ENCODE measurements around the gene RNASEL.
"Not testable (repeated sequence)": the region's sequence is repeated elsewhere in the genome, so short reads cannot be mapped to it uniquely, and the experiment has no call there.

The RNASEL gene

GRCh38 chr1:182588500-182589396 lies at the start of gene RNASEL:
Gene RNASEL, minus strand, starts transcription at chr1:182589256. Its CDS starts 2,450 bp downstream, at chr1:182586806.
- H3K9ac ChIP-seq (ENCODE audit: low read length), result peak within 1 kb of the TSS; percentile 47
- H3K4me1 ChIP-seq (ENCODE audit: control insufficient read depth, insufficient read depth, low read length), result peaks cover 13% of the 10 kb centered on the region
- H3K36me3 ChIP-seq (ENCODE audit: control insufficient read depth, insufficient read depth, low read length), result no peaks in the 10 kb centered on the region
- no peak within 1 kb of the TSS for H3K27ac ChIP-seq (ENCODE audit: low read depth, low read length)
- peaks cover 8% of the 10 kb centered on the region; the same call in 1 of the 2 replicates for H3K9me3 ChIP-seq (ENCODE audit: control insufficient read depth, insufficient read depth, low read depth, low read length)
- H3K4me3 ChIP-seq (ENCODE audit: low read depth, low read length), result peak within 1 kb of the TSS; percentile 58
- H3K27me3 ChIP-seq (ENCODE audit: control insufficient read depth, insufficient read depth, low read length), result no peaks in the 10 kb centered on the region

GRCh38 chr1:182637769-182638168 lies 48.7 kb upstream of the RNASEL start:
- Histone ChIP-seq H3K9me3 (ENCODE audit: control insufficient read depth, insufficient read depth, low read depth, low read length) (no peaks in the 10 kb centered on the region), H3K4me1 (ENCODE audit: control insufficient read depth, insufficient read depth, low read length) (peaks cover 11% of the 10 kb centered on the region), H3K9ac (ENCODE audit: low read length) (no peak overlapping the region), H3K27ac (ENCODE audit: low read depth, low read length) (no peak overlapping the region), H3K4me3 (ENCODE audit: low read depth, low read length) (no peak overlapping the region), H3K27me3 (ENCODE audit: control insufficient read depth, insufficient read depth, low read length) (no peaks in the 10 kb centered on the region), H3K36me3 (ENCODE audit: control insufficient read depth, insufficient read depth, low read length) (no peaks in the 10 kb centered on the region)

- Histone ChIP-seq H3K4me1 (ENCODE audit: control insufficient read depth, insufficient read depth, low read length) (peaks cover 15% of the 10 kb centered on the region), H3K27me3 (ENCODE audit: control insufficient read depth, insufficient read depth, low read length) (no peaks in the 10 kb centered on the region), H3K36me3 (ENCODE audit: control insufficient read depth, insufficient read depth, low read length) (no peaks in the 10 kb centered on the region), H3K9me3 (ENCODE audit: control insufficient read depth, insufficient read depth, low read depth, low read length) (no peaks in the 10 kb centered on the region), H3K9ac (ENCODE audit: low read length) (no peak overlapping the region), H3K4me3 (ENCODE audit: low read depth, low read length) (no peak overlapping the region), H3K27ac (ENCODE audit: low read depth, low read length) (no peak overlapping the region)
Measured at GRCh38 chr1:182635871-182636270, 46.8 kb upstream of the RNASEL start.

- Histone ChIP-seq H3K36me3 (ENCODE audit: control insufficient read depth, insufficient read depth, low read length) (no peaks in the 10 kb centered on the region), H3K4me3 (ENCODE audit: low read depth, low read length) (no peak overlapping the region), H3K9ac (ENCODE audit: low read length) (no peak overlapping the region), H3K27ac (ENCODE audit: low read depth, low read length) (no peak overlapping the region), H3K9me3 (ENCODE audit: control insufficient read depth, insufficient read depth, low read depth, low read length) (no peaks in the 10 kb centered on the region), H3K27me3 (ENCODE audit: control insufficient read depth, insufficient read depth, low read length) (no peaks in the 10 kb centered on the region), H3K4me1 (ENCODE audit: control insufficient read depth, insufficient read depth, low read length) (peaks cover 29% of the 10 kb centered on the region)
Measured at GRCh38 chr1:182634306-182635072, 45.4 kb upstream of the RNASEL start.

GRCh38 chr1:182633657-182634281 lies 44.7 kb upstream of the RNASEL start:
- H3K9me3 ChIP-seq (ENCODE audit: control insufficient read depth, insufficient read depth, low read depth, low read length), result no peaks in the 10 kb centered on the region
- H3K36me3 ChIP-seq (ENCODE audit: control insufficient read depth, insufficient read depth, low read length), result no peaks in the 10 kb centered on the region
- no peak overlapping the region for H3K9ac ChIP-seq (ENCODE audit: low read length)
- no peak overlapping the region for H3K4me3 ChIP-seq (ENCODE audit: low read depth, low read length)
- peaks cover 35% of the 10 kb centered on the region for H3K4me1 ChIP-seq (ENCODE audit: control insufficient read depth, insufficient read depth, low read length)
- no peaks in the 10 kb centered on the region for H3K27me3 ChIP-seq (ENCODE audit: control insufficient read depth, insufficient read depth, low read length)
- no peak overlapping the region for H3K27ac ChIP-seq (ENCODE audit: low read depth, low read length)

GRCh38 chr1:182633031-182633430 lies 44.0 kb upstream of the RNASEL start:
- Histone ChIP-seq H3K27me3 (ENCODE audit: control insufficient read depth, insufficient read depth, low read length) (no peaks in the 10 kb centered on the region), H3K4me1 (ENCODE audit: control insufficient read depth, insufficient read depth, low read length) (peaks cover 35% of the 10 kb centered on the region), H3K9ac (ENCODE audit: low read length) (no peak overlapping the region)

GRCh38 chr1:182632441-182632857 lies 43.4 kb upstream of the RNASEL start:
- peaks cover 35% of the 10 kb centered on the region for H3K4me1 ChIP-seq (ENCODE audit: control insufficient read depth, insufficient read depth, low read length)
- H3K27ac ChIP-seq (ENCODE audit: low read depth, low read length); H3K9me3 ChIP-seq (ENCODE audit: control insufficient read depth, insufficient read depth, low read depth, low read length); H3K4me3 ChIP-seq (ENCODE audit: low read depth, low read length); H3K36me3 ChIP-seq (ENCODE audit: control insufficient read depth, insufficient read depth, low read length); H3K9ac ChIP-seq (ENCODE audit: low read length); H3K27me3 ChIP-seq (ENCODE audit: control insufficient read depth, insufficient read depth, low read length): not testable (repeated sequence)

More at GRCh38 chr1:182633031-182633430, 44.0 kb upstream of the RNASEL start:
- Histone ChIP-seq H3K27ac (ENCODE audit: low read depth, low read length) (no peak overlapping the region), H3K4me3 (ENCODE audit: low read depth, low read length) (no peak overlapping the region), H3K9me3 (ENCODE audit: control insufficient read depth, insufficient read depth, low read depth, low read length) (no peaks in the 10 kb centered on the region), H3K36me3 (ENCODE audit: control insufficient read depth, insufficient read depth, low read length) (no peaks in the 10 kb centered on the region)

GRCh38 chr1:182631954-182632353 lies 42.9 kb upstream of the RNASEL start:
- Histone ChIP-seq H3K4me3 (ENCODE audit: low read depth, low read length) (no peak overlapping the region), H3K9ac (ENCODE audit: low read length) (no peak overlapping the region), H3K9me3 (ENCODE audit: control insufficient read depth, insufficient read depth, low read depth, low read length) (no peaks in the 10 kb centered on the region), H3K27ac (ENCODE audit: low read depth, low read length) (no peak overlapping the region), H3K36me3 (ENCODE audit: control insufficient read depth, insufficient read depth, low read length) (no peaks in the 10 kb centered on the region), H3K4me1 (ENCODE audit: control insufficient read depth, insufficient read depth, low read length) (peaks cover 35% of the 10 kb centered on the region), H3K27me3 (ENCODE audit: control insufficient read depth, insufficient read depth, low read length) (no peaks in the 10 kb centered on the region)

GRCh38 chr1:182631053-182631677 lies 42.1 kb upstream of the RNASEL start:
- H3K4me3 ChIP-seq (ENCODE audit: low read depth, low read length), result no peak overlapping the region
- H3K36me3 ChIP-seq (ENCODE audit: control insufficient read depth, insufficient read depth, low read length), result no peaks in the 10 kb centered on the region
- no peaks in the 10 kb centered on the region for H3K27me3 ChIP-seq (ENCODE audit: control insufficient read depth, insufficient read depth, low read length)
- no peak overlapping the region for H3K9ac ChIP-seq (ENCODE audit: low read length)
- peaks cover 39% of the 10 kb centered on the region for H3K4me1 ChIP-seq (ENCODE audit: control insufficient read depth, insufficient read depth, low read length)
- no peak overlapping the region for H3K27ac ChIP-seq (ENCODE audit: low read depth, low read length)
- no peaks in the 10 kb centered on the region for H3K9me3 ChIP-seq (ENCODE audit: control insufficient read depth, insufficient read depth, low read depth, low read length)

- Histone ChIP-seq H3K27ac (ENCODE audit: low read depth, low read length) (no peak overlapping the region), H3K9ac (ENCODE audit: low read length) (no peak overlapping the region), H3K9me3 (ENCODE audit: control insufficient read depth, insufficient read depth, low read depth, low read length) (no peaks in the 10 kb centered on the region), H3K27me3 (ENCODE audit: control insufficient read depth, insufficient read depth, low read length) (no peaks in the 10 kb centered on the region), H3K4me1 (ENCODE audit: control insufficient read depth, insufficient read depth, low read length) (peaks cover 44% of the 10 kb centered on the region), H3K4me3 (ENCODE audit: low read depth, low read length) (no peak overlapping the region), H3K36me3 (ENCODE audit: control insufficient read depth, insufficient read depth, low read length) (no peaks in the 10 kb centered on the region)
Measured at GRCh38 chr1:182630586-182630985, 41.5 kb upstream of the RNASEL start.

Measured in HUES6 (cell line).